DND-41 (cell line): ENCODE data around the gene CFAP20DC.

Experiments used
- ATAC-seq: fragments of 200-7000 bp; cut with Tn5 transposase; 3 replicates; pipeline ENCODE4 v1.9.1; 2021; ENCODE audit warnings: low read depth; ENCODE audit not compliant: insufficient read depth
- DNase-seq: peaks from one replicate; pipeline ENCODE4 v3.0.0-alpha.2; 2020
- H2AFZ ChIP-seq: 2 replicates; pipeline ENCODE4 v1.6.0; 2012; ENCODE audit warnings: low read depth, low read length
- H3K27ac ChIP-seq: 2 replicates; pipeline ENCODE4 v1.5.1; 2012; ENCODE audit warnings: low read length, inconsistent platforms
- H3K27me3 ChIP-seq: fragments of 200-600 bp; sonication (generic); 2 replicates; pipeline ENCODE4 v1.6.0; 2012; ENCODE audit warnings: low read length, mild to moderate bottlenecking, inconsistent platforms; ENCODE audit not compliant: insufficient read depth, poor library complexity
- H3K36me3 ChIP-seq: 2 replicates; pipeline ENCODE4 v1.5.1; 2012; ENCODE audit warnings: low read length, inconsistent platforms; ENCODE audit not compliant: insufficient read depth
- H3K4me1 ChIP-seq: 2 replicates; pipeline ENCODE4 v1.5.1; 2012; ENCODE audit warnings: mild to moderate bottlenecking, low read length; ENCODE audit not compliant: insufficient read depth
- H3K4me2 ChIP-seq: 2 replicates; pipeline ENCODE4 v1.6.0; 2012; ENCODE audit warnings: mild to moderate bottlenecking, moderate library complexity, low read length, inconsistent platforms; ENCODE audit not compliant: insufficient read depth
- H3K4me3 ChIP-seq, 2 experiments: fragments of 200-600 bp in 1 of 2; shearing (Covaris generic) in 1 of 2; 2 replicates each; pipeline ENCODE4 v1.5.1; 2012 to 2016; ENCODE audit warnings: inconsistent platforms in 2 of 2, low read length in 2 of 2, mild to moderate bottlenecking in 2 of 2, low read depth in 1 of 2, moderate library complexity in 1 of 2
- H3K79me2 ChIP-seq: 2 replicates; pipeline ENCODE4 v1.6.0; 2012; ENCODE audit warnings: low read length, inconsistent platforms; ENCODE audit not compliant: insufficient read depth
- H3K9ac ChIP-seq: 2 replicates; pipeline ENCODE4 v1.6.0; 2012; ENCODE audit warnings: low read depth, mild to moderate bottlenecking, inconsistent platforms, low read length, moderate library complexity
- H3K9me3 ChIP-seq: 2 replicates; pipeline ENCODE4 v1.5.1; 2012; ENCODE audit warnings: low read length, moderate library complexity, mild to moderate bottlenecking, inconsistent platforms; ENCODE audit not compliant: insufficient read depth, severe bottlenecking
- H4K20me1 ChIP-seq: 2 replicates; pipeline ENCODE4 v1.6.0; 2012; ENCODE audit warnings: low read length; ENCODE audit not compliant: insufficient read depth
- CTCF ChIP-seq: IDR thresholded peaks from 2 replicates; pipeline ENCODE4 v1.5.1; 2012; ENCODE audit warnings: borderline replicate concordance, low read length, moderate library complexity, mild to moderate bottlenecking; ENCODE audit not compliant: poor library complexity, severe bottlenecking; ENCODE audit errors: extremely low read depth
- EZH2 ChIP-seq: IDR thresholded peaks from 3 replicates; pipeline ENCODE4 v1.6.1; 2012; ENCODE audit warnings: borderline replicate concordance, low read depth, mild to moderate bottlenecking, moderate library complexity, low read length, inconsistent platforms; ENCODE audit not compliant: severe bottlenecking

Gene CFAP20DC

GRCh38 chr3:58999134-58999773 lies 50.6 kb downstream of the CFAP20DC start:
- no peak overlapping the region for H3K27ac ChIP-seq
- H2AFZ ChIP-seq = no peak overlapping the region
- ATAC-seq = no peak
- no peak for DNase-seq
- no peak for TF ChIP-seq CTCF
- TF ChIP-seq EZH2 = no peak
- H4K20me1 ChIP-seq = no peaks in the 10 kb centered on the region
- no peaks in the 10 kb centered on the region for H3K79me2 ChIP-seq
- H3K4me2 ChIP-seq = no peak overlapping the region
- H3K9me3 ChIP-seq = no peaks in the 10 kb centered on the region
- peaks cover 3% of the 10 kb centered on the region; the same call in 1 of the 2 replicates for H3K4me1 ChIP-seq
- H3K27me3 ChIP-seq = peaks cover 2% of the 10 kb centered on the region
- no peak overlapping the region for H3K4me3 ChIP-seq
- no peak overlapping the region for H3K9ac ChIP-seq
- no peaks in the 10 kb centered on the region for H3K36me3 ChIP-seq

- H3K4me1 ChIP-seq = peaks cover 3% of the 10 kb centered on the region; the same call in 1 of the 2 replicates
- H3K27me3 ChIP-seq = peaks cover 2% of the 10 kb centered on the region
- H3K4me3 ChIP-seq = no peak overlapping the region
- ATAC-seq = no peak
- TF ChIP-seq EZH2 (no peak), CTCF (no peak)
- no peak overlapping the region for H3K4me2 ChIP-seq
- no peak overlapping the region for H3K27ac ChIP-seq
- H4K20me1 ChIP-seq = no peaks in the 10 kb centered on the region
- H3K9ac ChIP-seq = no peak overlapping the region
- no peak for DNase-seq
- no peaks in the 10 kb centered on the region for H3K36me3 ChIP-seq
- no peaks in the 10 kb centered on the region for H3K9me3 ChIP-seq
- H3K79me2 ChIP-seq = no peaks in the 10 kb centered on the region
- no peak overlapping the region for H2AFZ ChIP-seq
Measured at GRCh38 chr3:58998476-58999117, 51.2 kb downstream of the CFAP20DC start.

- Histone ChIP-seq H3K4me3 (no peak overlapping the region), H3K4me1 (peaks cover 3% of the 10 kb centered on the region; the same call in 1 of the 2 replicates), H2AFZ (no peak overlapping the region), H3K36me3 (no peaks in the 10 kb centered on the region), H3K79me2 (no peaks in the 10 kb centered on the region), H3K9ac (no peak overlapping the region), H3K27me3 (no peaks in the 10 kb centered on the region), H3K9me3 (no peaks in the 10 kb centered on the region), H4K20me1 (no peaks in the 10 kb centered on the region), H3K4me2 (no peak overlapping the region), H3K27ac (no peak overlapping the region)
- TF ChIP-seq CTCF = no peak
- no peak for TF ChIP-seq EZH2
- no peak for DNase-seq
- ATAC-seq = no peak
Measured at GRCh38 chr3:58996730-58997129, 53.1 kb downstream of the CFAP20DC start.
